Astrocyte (in vitro differentiated cells and primary cell): ENCODE data around the gene OS9.

ENCODE experiments used
- EZH2 ChIP-seq: IDR thresholded peaks from 2 replicates; pipeline ENCODE4 v1.6.1; 2012; ENCODE audit warnings: mild to moderate bottlenecking, low read length, inconsistent platforms; ENCODE audit not compliant: insufficient read depth
- TF ChIP-seq, protein P1 (sequence below): IDR thresholded peaks from 2 replicates; pipeline ENCODE4 v1.5.1; 2011; ENCODE audit warnings: low read depth, mild to moderate bottlenecking, inconsistent platforms, low read length, moderate library complexity; ENCODE audit not compliant: insufficient read depth

- no peak for TF ChIP-seq EZH2
- TF ChIP-seq, protein P1, sequence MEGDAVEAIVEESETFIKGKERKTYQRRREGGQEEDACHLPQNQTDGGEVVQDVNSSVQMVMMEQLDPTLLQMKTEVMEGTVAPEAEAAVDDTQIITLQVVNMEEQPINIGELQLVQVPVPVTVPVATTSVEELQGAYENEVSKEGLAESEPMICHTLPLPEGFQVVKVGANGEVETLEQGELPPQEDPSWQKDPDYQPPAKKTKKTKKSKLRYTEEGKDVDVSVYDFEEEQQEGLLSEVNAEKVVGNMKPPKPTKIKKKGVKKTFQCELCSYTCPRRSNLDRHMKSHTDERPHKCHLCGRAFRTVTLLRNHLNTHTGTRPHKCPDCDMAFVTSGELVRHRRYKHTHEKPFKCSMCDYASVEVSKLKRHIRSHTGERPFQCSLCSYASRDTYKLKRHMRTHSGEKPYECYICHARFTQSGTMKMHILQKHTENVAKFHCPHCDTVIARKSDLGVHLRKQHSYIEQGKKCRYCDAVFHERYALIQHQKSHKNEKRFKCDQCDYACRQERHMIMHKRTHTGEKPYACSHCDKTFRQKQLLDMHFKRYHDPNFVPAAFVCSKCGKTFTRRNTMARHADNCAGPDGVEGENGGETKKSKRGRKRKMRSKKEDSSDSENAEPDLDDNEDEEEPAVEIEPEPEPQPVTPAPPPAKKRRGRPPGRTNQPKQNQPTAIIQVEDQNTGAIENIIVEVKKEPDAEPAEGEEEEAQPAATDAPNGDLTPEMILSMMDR = no peak
These were observed 29.7 kb downstream of the OS9 start for GRCh38 chr12:57723630-57723962.
